K562 (cell line): ENCODE data around the gene NUDT15. TPM values are rescaled to one million over a fixed set of nuclear protein-coding genes. Genes with fewer than 3 reads are reported as not detected.
"Not testable (repeated sequence)": the region's sequence is repeated elsewhere in the genome, so short reads cannot be mapped to it uniquely, and the experiment has no call there.

Experiments
- ATAC-seq: fragments of 200-7000 bp; cut with Tn5 transposase; 3 replicates; pipeline ENCODE4 v1.9.1; 2020; ENCODE audit warnings: moderate library complexity
- BruUV-seq: library from RNA; stranded (reverse); fragments of 400-500 nt; replicated peaks from 2 replicates; lab custom pipeline; 2021; lab: Mats Ljungman, UMichigan
- CTCF ChIA-PET: fragments of 300-600 bp; formaldehyde crosslinking; extraction: SDS; loops from one replicate; lab custom pipeline; 2021; ENCODE audit warnings: low intra/inter-chr PET ratio; lab: Yijun Ruan, JAX
- POLR2A ChIA-PET: fragments of 300-600, 350-650 bp; sonication (Branson Sonifier 250); formaldehyde crosslinking; extraction: SDS; loops from one replicate; lab custom pipeline; 2021; ENCODE audit warnings: antibody characterized with exemption, inconsistent platforms; lab: Yijun Ruan, JAX
- DNase-seq, 4 experiments: peaks; one replicate each; pipeline versions ENCODE4 v3.0.0 to v3.0.0-alpha.2; 2011 to 2018; ENCODE audit warnings: low spot score in 3 of 4, mixed read lengths in 3 of 4; ENCODE audit errors: extremely low read depth in 1 of 4
- FAIRE-seq: peaks from 2 replicates; lab custom pipeline; 2011; peaks lifted over from hg19 to GRCh38; lab: Jason Lieb, UNC
- H2AFZ ChIP-seq: 2 replicates; pipeline ENCODE4 v1.6.0; 2011; ENCODE audit warnings: low read depth, low read length, control low read depth, inconsistent platforms
- H3K27ac ChIP-seq: fragments of 200-600 bp; 3 replicates; pipeline ENCODE4 v1.8.0; 2011; ENCODE audit warnings: low read depth, mild to moderate bottlenecking, control low read depth, inconsistent platforms, low read length, moderate library complexity, mixed read lengths; ENCODE audit errors: extremely low read depth
- H3K27me3 ChIP-seq, 2 experiments: fragments of 300-600 bp in 1 of 2; 2 replicates in 1 of 2; 3 replicates in 1 of 2; pipeline versions ENCODE4 v1.6.0 to v1.8.0; 2011; ENCODE audit warnings: inconsistent platforms in 2 of 2, low read length in 2 of 2, mild to moderate bottlenecking in 1 of 2, mixed read lengths in 1 of 2, moderate library complexity in 1 of 2; ENCODE audit not compliant: control insufficient read depth in 2 of 2, insufficient read depth in 2 of 2
- H3K36me3 ChIP-seq: fragments of 300-600 bp; 3 replicates; pipeline ENCODE4 v1.8.0; 2011; ENCODE audit warnings: mild to moderate bottlenecking, low read length, inconsistent platforms; ENCODE audit not compliant: control insufficient read depth, insufficient read depth
- H3K4me1 ChIP-seq, 2 experiments: fragments of 200-600 bp in 1 of 2; replicated peaks in 1 of 2; 2 replicates in 1 of 2; 3 replicates in 1 of 2; pipeline versions ENCODE4 v1.5.1 to v1.8.0; 2011; ENCODE audit warnings: inconsistent platforms in 2 of 2, low read length in 2 of 2, mild to moderate bottlenecking in 1 of 2, mixed read lengths in 1 of 2, moderate library complexity in 1 of 2; ENCODE audit not compliant: control insufficient read depth in 2 of 2, insufficient read depth in 2 of 2
- H3K4me2 ChIP-seq: 2 replicates; pipeline ENCODE4 v1.6.1; 2011; ENCODE audit warnings: low read length, control low read depth, inconsistent platforms, mixed read lengths; ENCODE audit not compliant: insufficient read depth
- H3K4me3 ChIP-seq: fragments of 200-600 bp; sonication (generic), shearing (Covaris generic); 2 replicates; pipeline ENCODE4 v1.5.1; 2016; ENCODE audit warnings: control low read depth, inconsistent platforms
- H3K79me2 ChIP-seq: fragments of 200-600 bp; 3 replicates; pipeline ENCODE4 v1.8.0; 2011; ENCODE audit warnings: low read length, inconsistent platforms; ENCODE audit not compliant: control insufficient read depth, insufficient read depth
- H3K9ac ChIP-seq, 2 experiments: 2 replicates each; pipeline versions ENCODE4 v1.6.0 to v1.6.1; 2011; ENCODE audit warnings: low read depth in 2 of 2, low read length in 2 of 2, control low read depth in 1 of 2, inconsistent platforms in 1 of 2, mild to moderate bottlenecking in 1 of 2, mixed read lengths in 1 of 2; ENCODE audit not compliant: insufficient read depth in 1 of 2
- H3K9me1 ChIP-seq: one replicate; pipeline ENCODE4 v1.6.0; 2011; ENCODE audit warnings: inconsistent platforms, mild to moderate bottlenecking, low read length, moderate library complexity; ENCODE audit not compliant: control insufficient read depth, insufficient read depth
- H3K9me3 ChIP-seq: replicated peaks from 2 replicates; pipeline ENCODE4 v1.5.1; 2011; ENCODE audit warnings: low read depth, low read length, inconsistent platforms; ENCODE audit not compliant: control insufficient read depth, insufficient read depth
- H4K20me1 ChIP-seq: replicated peaks from 2 replicates; pipeline ENCODE4 v1.6.1; 2011; ENCODE audit warnings: low read length, inconsistent platforms, mixed read lengths; ENCODE audit not compliant: control insufficient read depth, insufficient read depth
- ATF1 ChIP-seq, 2 experiments: fragments of 450-650 bp in 1 of 2; IDR thresholded peaks; 2 replicates each; pipeline ENCODE4 v1.6.1; 2016; ENCODE audit warnings: missing compliant biosample characterization in 1 of 2, missing genetic modification characterization in 1 of 2
- CHCHD3 ChIP-seq: fragments of 250-450 bp; sonication (Bioruptor Pico); IDR thresholded peaks from 2 replicates; pipeline ENCODE4 v2.1.2; 2022; ENCODE audit warnings: mild to moderate bottlenecking
- MEIS2 ChIP-seq: fragments of 450-650 bp; IDR thresholded peaks from 2 replicates; pipeline ENCODE4 v1.6.1; 2014; ENCODE audit warnings: mild to moderate bottlenecking; ENCODE audit not compliant: partially characterized antibody
- TAF9B ChIP-seq: fragments of 450-650 bp; IDR thresholded peaks from 2 replicates; pipeline ENCODE4 v1.6.1; 2018; ENCODE audit warnings: mild to moderate bottlenecking; ENCODE audit not compliant: partially characterized antibody
- TCF7L2 ChIP-seq: fragments of 150-350 bp; IDR thresholded peaks from 2 replicates; pipeline ENCODE4 v1.6.1; 2016; ENCODE audit warnings: low read depth, mild to moderate bottlenecking, low read length, moderate library complexity
- ZNF184 ChIP-seq: sonication (generic); formaldehyde crosslinking; IDR thresholded peaks from 2 replicates; pipeline ENCODE4 v1.5.0; 2020; ENCODE audit warnings: missing genetic modification reagents
- WGBS: fragments of 100-300 bp; shearing (Covaris generic); methylation state at CpG from one replicate; pipeline ENCODE4 v1.1.6; 2016; ENCODE audit warnings: low coverage, mixed read lengths; ENCODE audit not compliant: insufficient coverage; ENCODE audit errors: missing lambda C conversion rate; 5-methylcytosine and 5-hydroxymethylcytosine counted together
- in situ Hi-C: fragments of 300-500 bp; cut with MboI; formaldehyde crosslinking; loops from 4 replicates; pipeline ENCODE4 v1.15.0; 2018; ENCODE audit warnings: inconsistent platforms, mixed read lengths
- intact Hi-C: fragments of 100-400 bp; cut with micrococcal nuclease; formaldehyde crosslinking; loops from 2 replicates; pipeline ENCODE4 v1.14.2; 2022
- polyA plus RNA-seq, 8 experiments: library from polyadenylated mRNA; depleted of rRNA in 4 of 8; stranded (reverse) in 5 of 8; unstranded in 3 of 8; fragments of >200 nt; fragmentation: Nextera tagmentation in 2 of 8; fragmentation: Illumina TruSeq in 1 of 8; extraction: Ambion mirVana in 2 of 8; extraction: Trizol in 1 of 8; gene quantifications; 2 replicates each; pipeline versions ENCODE4 v1.2.1 to v1.2.3, GENCODE V29; 2011 to 2014; ENCODE audit warnings: inconsistent platforms in 1 of 8, missing spikeins in 1 of 8
- total RNA-seq, 7 experiments: library from RNA; depleted of rRNA in 6 of 7; stranded (reverse); fragments of >200 nt in 6 of 7; fragmentation: Illumina TruSeq in 2 of 7; extraction: Trizol in 2 of 7; gene quantifications; 2 replicates each; pipeline versions ENCODE4 v1.2.1 to v1.2.3, GENCODE V29; 2011 to 2021; ENCODE audit warnings: low replicate concordance in 1 of 7
- TF ChIP-seq, protein P1 (sequence below): fragments of 200-800 bp; sonication (Bioruptor generic); IDR thresholded peaks from 2 replicates; pipeline ENCODE4 v1.6.1; 2016; ENCODE audit warnings: missing genetic modification characterization, missing compliant biosample characterization

Gene NUDT15
- total and polyA plus RNA-seq, 9 of the 15 experiments (the other 6 are each of a cell fraction or from before 2014, with no cell fraction given): 14.2 to 26.9 (median 21.6) TPM

DNA sequence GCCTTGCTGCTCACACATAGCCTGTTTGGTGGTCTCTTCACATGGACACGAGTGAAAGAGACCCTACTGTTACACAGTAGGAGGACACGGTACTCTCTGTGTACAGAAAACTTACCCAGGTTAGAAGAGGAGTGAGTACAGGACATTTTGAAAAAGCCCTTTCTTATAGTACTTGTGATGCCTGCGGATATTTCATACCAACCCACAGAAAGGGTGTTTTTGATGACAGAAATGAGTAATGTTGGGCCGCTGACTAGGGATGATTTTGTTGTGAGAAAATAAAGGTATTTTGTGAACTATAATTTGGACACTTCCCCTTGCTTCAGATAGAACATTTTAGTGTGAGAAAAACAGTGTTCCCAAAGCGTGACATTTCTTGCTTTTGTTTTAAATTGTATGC lies 18.2 kb downstream of the NUDT15 start:
- POLR2A ChIA-PET: no interaction called here
- DNase-seq: no peak
- TF ChIP-seq, protein P1, sequence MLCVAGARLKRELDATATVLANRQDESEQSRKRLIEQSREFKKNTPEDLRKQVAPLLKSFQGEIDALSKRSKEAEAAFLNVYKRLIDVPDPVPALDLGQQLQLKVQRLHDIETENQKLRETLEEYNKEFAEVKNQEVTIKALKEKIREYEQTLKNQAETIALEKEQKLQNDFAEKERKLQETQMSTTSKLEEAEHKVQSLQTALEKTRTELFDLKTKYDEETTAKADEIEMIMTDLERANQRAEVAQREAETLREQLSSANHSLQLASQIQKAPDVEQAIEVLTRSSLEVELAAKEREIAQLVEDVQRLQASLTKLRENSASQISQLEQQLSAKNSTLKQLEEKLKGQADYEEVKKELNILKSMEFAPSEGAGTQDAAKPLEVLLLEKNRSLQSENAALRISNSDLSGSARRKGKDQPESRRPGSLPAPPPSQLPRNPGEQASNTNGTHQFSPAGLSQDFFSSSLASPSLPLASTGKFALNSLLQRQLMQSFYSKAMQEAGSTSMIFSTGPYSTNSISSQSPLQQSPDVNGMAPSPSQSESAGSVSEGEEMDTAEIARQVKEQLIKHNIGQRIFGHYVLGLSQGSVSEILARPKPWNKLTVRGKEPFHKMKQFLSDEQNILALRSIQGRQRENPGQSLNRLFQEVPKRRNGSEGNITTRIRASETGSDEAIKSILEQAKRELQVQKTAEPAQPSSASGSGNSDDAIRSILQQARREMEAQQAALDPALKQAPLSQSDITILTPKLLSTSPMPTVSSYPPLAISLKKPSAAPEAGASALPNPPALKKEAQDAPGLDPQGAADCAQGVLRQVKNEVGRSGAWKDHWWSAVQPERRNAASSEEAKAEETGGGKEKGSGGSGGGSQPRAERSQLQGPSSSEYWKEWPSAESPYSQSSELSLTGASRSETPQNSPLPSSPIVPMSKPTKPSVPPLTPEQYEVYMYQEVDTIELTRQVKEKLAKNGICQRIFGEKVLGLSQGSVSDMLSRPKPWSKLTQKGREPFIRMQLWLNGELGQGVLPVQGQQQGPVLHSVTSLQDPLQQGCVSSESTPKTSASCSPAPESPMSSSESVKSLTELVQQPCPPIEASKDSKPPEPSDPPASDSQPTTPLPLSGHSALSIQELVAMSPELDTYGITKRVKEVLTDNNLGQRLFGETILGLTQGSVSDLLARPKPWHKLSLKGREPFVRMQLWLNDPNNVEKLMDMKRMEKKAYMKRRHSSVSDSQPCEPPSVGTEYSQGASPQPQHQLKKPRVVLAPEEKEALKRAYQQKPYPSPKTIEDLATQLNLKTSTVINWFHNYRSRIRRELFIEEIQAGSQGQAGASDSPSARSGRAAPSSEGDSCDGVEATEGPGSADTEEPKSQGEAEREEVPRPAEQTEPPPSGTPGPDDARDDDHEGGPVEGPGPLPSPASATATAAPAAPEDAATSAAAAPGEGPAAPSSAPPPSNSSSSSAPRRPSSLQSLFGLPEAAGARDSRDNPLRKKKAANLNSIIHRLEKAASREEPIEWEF (CRISPR knock-in tag): no peak
- TF ChIP-seq CHCHD3 (CRISPR knock-in tag): no peak
- no peak for TF ChIP-seq TAF9B
- no peak for TF ChIP-seq TCF7L2
- no peak for TF ChIP-seq ATF1 (CRISPR knock-in tag; IDR thresholded peaks at IDR 0.05)
- no peak for TF ChIP-seq ATF1 (tag; IDR thresholded peaks at IDR 0.05)
- no peak for TF ChIP-seq MEIS2
- TF ChIP-seq ZNF184 (CRISPR knock-in tag): no peak
- TF ChIP-seq, all 486 proteins: peak for 0
- no peak for ATAC-seq
- in situ Hi-C loops: no loop called here
- Histone ChIP-seq H4K20me1 (no peaks in the 10 kb centered on the region), H3K4me1 (no peaks in the 10 kb centered on the region), H3K27me3 (no peaks in the 10 kb centered on the region), H3K4me3 (no peak overlapping the region), H3K9me1 (no peaks in the 10 kb centered on the region), H3K27ac (no peak overlapping the region), H3K79me2 (no peaks in the 10 kb centered on the region), H3K9me3 (no peaks in the 10 kb centered on the region), H3K9ac (no peak overlapping the region), H3K36me3 (peaks cover 31% of the 10 kb centered on the region; the same call in 2 of the 3 replicates), H3K4me2 (no peak overlapping the region), H2AFZ (no peak overlapping the region)
- no TSS peak for BruUV-seq
- WGBS: 87% methylated on average over 5 of the region's 5 CpGs
- CTCF ChIA-PET: no interaction called here
- intact Hi-C loops: no loop called here
- no peak for FAIRE-seq

DNA sequence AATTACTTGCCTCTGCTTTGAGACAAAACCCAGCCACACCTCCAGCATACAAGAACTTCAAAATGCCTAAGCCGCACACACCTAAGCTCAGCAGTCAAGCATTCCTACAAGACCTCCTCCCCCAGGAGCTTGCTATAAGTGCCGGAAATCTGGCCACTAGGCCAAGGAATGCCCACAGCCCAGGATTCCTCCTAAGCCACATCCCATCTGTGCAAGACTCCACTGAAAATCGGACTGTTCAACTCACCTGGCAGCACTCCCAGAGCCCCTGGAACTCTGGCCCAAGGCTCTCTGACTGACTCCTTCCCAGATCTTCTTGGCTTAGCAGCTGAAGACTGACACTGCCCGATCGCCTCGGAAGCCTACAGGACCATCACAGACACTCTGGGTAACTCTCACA lies 21.0 kb downstream of the NUDT15 start:
- H3K27ac ChIP-seq, H3K36me3 ChIP-seq, H3K9ac ChIP-seq, DNase-seq, BruUV-seq, in situ Hi-C loops, H2AFZ ChIP-seq, H3K4me3 ChIP-seq, H3K9me3 ChIP-seq, CTCF ChIA-PET, ATAC-seq, intact Hi-C loops, H3K27me3 ChIP-seq, H4K20me1 ChIP-seq, H3K79me2 ChIP-seq, H3K4me1 ChIP-seq, H3K4me2 ChIP-seq, H3K9me1 ChIP-seq, POLR2A ChIA-PET, FAIRE-seq: not testable (repeated sequence)
- WGBS: 93% methylated on average over 2 of the region's 6 CpGs
